GM18508 (cell line): ENCODE results near the gene ARHGEF38.
"Not testable (repeated sequence)": the region's sequence is repeated elsewhere in the genome, so short reads cannot be mapped to it uniquely, and the experiment has no call there.

Source experiments
- ATAC-seq: cut with Tn5 transposase; IDR thresholded peaks from one replicate; pipeline ENCODE4 v1.9.1; 2021; ENCODE audit warnings: moderate number of reproducible peaks; ENCODE audit not compliant: insufficient read depth, unreplicated experiment

ARHGEF38 gene

DNA sequence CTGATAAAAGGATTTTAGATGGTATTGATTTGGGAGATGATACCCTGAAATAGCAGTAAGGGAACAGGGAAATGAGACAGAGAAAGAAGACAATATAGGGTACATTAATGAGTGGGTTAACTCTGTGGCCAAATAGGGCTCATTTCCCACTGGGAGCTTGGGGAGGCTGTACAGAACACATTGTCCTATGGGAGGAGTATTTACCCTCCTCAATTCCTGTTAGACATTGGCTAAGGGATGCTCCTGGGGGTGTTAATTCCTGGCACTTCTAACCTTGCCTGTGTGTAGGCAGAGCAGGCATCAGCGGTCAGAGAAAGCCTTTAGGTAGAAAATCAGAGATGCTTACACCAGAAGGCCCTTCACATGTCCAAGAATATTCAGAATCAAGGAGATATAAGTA lies 49.0 kb downstream of the ARHGEF38 start:
- no peak for ATAC-seq

DNA sequence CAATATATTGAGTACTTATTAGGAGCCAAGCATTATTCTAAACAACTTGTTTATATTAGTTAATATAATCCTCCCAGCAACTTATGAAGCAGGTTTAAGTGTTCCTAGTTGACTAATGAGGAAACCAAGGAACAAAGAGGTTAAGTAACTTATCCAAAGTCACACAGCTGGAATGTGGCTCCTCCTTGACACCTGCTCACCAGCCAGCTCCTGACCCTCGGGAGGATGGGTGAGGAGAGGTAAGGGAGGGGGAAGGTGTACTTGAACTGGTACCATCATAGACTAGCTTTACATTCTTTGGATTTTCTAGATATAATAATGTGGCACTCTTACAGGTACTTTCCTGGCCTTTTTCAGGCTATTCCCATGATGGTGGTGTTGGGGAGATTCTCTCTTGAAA lies 50.7 kb downstream of the ARHGEF38 start:
- ATAC-seq, result no peak

DNA sequence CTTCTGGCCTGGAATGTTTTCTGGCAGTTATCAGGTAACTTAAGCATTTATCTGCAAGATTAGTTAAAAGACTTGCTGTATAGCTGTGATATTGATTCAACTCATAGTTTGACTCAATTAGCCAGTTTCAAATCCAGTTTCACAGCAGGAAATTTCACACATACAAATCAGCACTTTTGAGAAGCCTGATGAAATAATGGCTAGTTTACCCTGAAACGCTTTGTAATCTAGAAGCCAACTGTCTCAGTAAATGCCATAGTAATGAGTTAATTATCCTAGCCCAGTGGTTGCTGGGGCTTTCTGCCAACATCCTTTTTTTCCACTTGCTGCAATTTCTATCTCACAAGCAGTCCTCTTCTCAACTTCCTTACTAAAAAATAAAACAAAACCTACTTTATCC lies 53.1 kb downstream of the ARHGEF38 start:
- ATAC-seq, result no peak

DNA sequence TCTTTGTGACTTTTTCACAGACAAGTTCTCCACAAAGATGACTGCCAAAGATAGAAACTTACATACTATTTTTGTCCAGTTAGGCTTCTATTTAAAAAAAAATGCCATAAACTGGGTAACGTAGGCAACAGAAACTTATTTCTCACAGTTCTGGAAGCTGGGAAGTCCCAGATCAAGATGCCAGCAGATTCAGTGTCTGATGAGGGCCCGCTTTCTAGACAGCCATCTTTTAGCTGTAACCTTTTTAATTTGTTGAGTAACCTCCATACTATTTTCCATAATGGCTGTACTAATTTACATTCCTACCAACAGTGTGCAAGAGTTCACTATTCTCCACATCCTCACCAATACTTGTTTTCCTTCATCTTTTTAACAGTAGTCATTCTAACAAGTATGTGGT lies 55.5 kb downstream of the ARHGEF38 start:
- no peak for ATAC-seq

DNA sequence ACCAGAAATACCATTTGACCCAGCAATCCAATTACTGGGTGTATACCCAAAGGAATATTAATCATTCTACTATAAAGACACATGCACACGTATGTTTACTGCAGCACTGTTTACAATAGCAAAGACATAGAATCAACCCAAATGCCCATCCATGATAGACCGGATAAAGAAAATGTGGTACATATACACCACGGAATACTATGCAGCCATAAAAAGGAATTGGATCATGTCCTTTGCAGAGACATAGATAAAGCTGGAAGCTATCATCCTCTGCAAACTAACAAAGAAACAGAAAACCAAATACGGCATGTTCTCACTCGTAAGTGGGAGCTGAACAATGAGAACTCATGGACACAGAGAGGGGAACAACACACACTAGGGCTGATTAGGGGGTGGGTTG lies 57.4 kb downstream of the ARHGEF38 start:
- ATAC-seq, result not testable (repeated sequence)

DNA sequence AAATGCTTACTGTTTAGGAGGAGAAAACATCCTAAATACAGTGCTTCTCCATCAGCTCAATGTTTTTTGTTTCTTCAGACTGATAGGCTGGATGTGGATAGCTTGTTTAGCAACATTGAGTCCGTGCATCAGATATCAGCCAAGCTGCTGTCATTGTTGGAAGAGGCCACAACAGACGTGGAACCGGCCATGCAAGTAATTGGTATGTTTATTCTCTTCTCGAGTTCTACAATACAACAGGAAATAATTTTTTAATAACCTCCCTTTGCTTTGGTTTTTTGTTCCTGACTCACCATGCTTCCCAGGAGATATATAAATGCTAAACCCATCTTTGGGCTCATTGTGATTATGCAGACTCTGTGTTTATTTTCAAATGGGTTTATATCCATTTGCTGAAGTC lies 60.9 kb downstream of the ARHGEF38 start:
- ATAC-seq, result no peak

DNA sequence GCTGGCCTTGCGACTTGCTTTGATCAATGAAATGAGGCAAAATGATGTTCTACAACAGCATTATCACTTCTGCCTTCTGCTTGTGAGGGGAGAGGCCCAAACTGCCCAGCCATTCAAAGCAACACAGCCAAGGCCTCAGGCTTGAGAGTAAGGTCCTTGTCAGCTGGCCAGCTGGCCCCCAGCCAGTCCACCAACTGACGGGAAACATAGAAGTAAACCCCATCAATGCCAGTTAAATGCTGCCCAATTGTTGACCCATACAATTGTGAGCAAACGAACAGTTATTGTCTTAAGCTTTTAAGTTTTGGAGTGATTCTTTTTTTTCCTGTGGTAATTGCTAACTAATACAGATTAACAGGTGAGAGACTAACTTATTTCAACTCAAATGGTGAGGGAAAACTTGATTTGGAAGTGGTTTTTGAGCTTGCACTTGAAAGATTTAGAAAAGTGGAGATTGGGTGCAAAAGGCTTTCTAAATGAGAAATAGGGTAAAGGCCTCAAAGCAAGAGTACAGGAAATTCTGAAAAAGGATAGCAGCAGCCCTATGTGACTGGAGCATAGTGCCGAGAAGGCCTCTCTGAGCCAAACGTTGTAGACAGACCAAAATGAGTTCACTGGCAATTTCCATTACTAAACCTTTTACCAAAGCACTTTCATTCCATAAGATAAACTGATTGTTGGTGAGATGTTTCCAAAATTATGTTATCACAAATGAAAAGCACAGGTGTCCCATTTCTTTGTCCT lies 66.9 kb downstream of the ARHGEF38 start:
- no peak for ATAC-seq

DNA sequence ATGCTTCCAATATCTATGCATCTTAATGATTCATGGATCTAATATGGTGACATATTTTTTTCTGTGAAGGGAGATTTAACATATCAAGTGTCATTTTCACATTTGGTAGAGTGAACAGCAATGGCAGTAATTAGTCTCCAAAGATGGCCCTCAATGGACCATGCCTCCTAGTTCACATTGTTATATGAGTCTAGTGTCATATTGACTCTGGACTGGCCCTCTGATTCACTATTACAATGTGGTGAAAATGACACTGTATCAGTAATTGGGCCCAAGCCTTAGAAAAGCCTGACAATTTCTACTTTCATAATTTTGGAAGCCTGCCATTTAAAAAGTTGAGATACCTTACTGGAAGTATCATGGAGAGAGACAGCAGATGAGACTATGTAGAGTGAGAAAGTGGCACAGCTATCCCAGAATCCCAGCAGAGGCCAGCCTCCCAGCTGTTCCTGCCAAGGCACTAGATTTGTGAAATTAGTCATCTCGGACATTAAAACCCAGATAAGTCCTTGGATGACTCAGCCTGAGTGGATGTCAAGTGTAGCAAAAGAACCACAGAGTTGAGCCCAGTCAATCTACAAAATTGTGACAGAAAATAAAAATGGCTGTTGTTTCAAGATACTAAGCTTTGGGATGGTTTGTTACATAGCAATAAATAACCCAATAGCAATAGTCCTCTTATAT lies 68.4 kb downstream of the ARHGEF38 start:
- no peak for ATAC-seq

DNA sequence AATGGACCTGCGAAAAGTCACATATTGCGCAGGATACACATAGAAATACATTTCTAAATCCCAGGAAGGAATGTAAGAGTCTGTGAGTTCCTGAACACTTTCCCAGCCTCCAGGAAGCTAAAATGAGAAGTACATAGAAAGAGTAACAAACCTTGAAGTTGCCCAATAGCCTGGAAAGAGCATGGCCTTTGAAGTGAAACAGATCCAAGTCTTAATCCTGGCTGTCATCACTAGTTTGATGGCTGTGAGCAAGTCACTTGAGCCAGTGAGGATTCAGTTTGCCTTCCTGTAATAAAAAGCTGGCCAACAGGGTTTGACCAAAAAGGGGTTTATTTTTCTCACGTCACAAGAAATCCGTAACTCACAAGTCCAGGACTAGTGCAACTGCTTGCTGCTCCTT lies 69.8 kb downstream of the ARHGEF38 start:
- no peak for ATAC-seq

DNA sequence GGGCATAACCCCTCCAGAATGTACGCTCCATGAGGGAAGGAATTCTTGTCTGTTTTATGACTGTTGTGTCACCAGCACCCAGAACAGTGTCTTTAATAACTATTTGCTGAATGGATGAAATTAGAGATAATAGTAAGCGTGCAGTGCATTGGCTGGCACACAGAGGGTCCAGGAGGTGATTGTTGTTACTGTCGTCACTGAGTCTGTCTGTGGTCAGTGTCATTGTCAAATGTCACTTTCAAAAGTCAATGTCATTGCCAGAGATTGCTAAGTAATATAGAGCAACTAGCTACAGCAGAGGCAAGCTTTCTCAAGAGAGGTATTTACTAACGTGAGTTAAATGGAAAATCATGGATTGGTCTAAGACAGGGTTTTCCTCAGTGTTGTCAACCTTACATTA lies 70.7 kb downstream of the ARHGEF38 start:
- no peak for ATAC-seq

DNA sequence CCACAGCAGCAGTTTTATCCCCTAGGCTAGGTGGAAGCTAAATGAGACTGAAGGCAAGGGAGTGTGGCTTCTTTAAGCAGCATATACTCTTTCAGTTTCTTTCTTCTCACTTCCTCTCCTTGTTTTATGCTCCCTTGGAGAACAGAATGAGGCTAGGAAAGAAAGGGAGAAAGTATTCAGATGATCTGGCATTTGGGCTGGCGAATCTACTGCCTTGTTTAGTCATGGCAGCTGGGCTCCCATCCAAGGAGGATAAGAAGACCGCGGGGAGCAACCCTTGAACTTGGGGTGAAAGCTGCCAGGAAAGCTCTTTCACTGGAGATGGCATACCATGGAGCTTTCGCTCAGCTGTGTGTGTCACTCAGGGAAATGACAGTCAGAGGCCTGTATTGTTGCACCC lies 72.1 kb downstream of the ARHGEF38 start:
- peak; percentile 51 for ATAC-seq

DNA sequence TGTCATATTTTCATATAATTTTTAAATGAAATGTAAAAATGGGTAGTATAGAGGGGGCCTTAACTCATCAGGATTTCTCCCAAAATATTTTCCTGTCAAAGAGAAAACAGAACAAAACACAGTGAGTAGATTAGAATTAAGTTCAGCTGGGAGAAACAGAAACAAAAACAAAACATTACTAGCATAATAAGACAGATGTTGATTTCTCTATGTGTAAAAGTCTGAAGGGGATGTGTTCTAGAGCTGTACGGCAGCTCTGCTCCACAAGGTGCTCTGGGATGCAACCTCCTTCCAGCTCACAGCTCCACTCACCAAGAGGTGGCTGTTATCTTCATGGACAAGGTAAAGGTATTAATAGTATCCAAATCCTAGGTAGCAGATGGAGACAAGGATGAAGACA lies 72.8 kb downstream of the ARHGEF38 start:
- ATAC-seq, result no peak

DNA sequence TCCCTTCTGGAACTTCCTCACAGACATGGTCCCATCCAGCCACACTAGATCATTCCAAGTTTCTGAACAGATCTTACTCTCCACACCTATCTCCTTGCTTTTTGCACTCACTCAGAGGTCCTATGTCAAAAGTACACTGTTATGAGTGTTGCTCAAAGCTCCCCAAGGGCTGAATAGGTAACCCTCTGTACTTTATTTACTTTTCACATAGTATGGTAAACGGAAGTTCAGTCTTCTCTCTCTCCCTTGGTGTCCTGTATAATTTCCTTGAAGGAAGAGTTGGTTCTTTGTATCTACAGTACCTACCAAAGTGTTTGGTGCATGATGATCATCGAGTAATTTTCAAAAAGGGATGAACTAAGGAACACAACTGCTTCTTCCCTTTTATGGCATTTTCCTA lies 74.4 kb downstream of the ARHGEF38 start:
- no peak for ATAC-seq

DNA sequence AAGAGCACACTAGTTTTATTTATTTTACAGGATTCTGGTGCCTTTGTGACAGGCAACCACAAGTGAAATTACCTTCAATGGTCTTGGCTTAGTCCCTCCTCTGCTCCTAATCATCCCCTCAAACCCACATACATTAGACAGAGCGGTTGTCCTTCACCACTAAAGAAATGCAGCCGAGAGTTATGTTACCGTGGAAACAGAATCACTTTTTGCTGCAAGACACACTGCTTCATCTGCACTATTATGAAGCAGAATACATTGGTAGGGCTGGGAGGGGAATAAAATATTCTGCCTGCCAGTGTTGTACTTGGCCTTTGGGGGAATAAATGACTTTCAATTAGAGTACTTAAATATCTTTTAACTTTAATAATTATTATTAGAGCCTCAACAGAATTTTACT lies 75.2 kb downstream of the ARHGEF38 start:
- ATAC-seq, result no peak

DNA sequence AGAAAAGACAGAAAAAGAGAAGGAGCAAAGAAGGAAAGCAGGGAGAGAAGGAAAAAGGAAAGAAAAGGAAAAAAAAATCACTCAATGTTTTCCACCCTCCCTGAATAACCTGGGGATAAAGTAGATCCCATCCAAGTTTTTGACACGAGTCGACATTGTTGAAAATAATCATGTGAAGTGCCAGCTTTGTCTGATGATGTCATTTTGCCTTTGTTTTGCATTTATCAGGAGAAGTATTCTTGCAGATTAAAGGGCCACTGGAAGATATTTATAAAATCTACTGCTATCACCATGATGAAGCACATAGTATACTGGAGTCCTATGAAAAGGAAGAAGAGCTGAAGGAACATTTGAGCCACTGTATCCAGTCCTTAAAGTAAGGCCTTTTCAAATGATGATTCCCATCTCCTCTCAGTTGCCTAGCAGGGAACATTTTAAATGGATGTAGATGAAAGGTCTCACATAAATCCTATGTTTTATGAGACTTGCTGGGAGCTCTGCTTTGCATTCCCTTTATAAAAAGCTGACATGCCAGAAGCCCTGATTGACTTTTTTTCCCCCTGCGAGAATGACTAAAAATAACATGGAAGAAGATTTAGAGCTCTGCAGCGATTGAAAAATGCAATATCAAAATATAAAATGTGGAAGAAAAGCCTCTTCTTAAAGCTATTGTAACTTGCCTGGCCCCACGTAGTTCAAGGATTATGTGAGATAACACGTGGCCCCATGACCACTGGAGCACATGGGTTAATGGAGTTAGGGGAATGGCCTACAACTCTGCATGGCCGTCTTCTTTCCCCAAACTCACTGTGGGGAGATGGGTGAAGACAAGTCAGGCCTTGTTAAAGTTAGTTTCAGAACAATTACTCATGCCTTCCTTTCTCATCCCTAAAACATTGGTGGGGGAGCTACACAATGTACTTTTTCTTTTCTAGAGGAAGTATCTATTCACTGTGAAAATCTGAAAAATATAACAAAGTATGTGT lies 78.5 kb downstream of the ARHGEF38 start:
- no peak for ATAC-seq

DNA sequence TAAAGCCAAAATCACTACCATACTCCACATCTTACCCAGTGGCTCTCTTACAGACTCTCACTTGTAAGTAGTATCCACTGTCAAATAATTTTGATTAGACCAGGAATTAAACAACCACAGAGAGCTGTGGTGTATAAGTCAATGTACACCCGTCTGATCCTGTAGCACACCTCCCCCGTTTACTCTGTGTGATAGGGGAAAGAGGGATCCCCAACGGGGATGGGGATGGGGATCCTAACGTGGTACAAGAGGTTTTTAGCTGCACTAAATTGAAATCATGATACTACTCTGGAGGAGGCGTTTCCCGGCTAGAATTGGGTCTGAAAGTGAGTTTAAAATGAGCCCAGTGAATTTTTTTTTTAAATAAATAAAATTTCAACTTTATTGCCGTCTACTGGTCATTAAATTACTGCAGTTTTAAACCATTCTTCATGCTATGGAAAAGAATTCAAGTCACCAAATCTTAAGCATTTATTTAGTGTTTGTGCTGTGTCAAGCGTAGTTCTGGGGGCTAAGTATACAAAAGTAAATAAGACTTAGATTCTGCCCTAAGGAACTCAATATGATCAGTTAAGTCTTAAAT lies 79.5 kb downstream of the ARHGEF38 start:
- no peak for ATAC-seq

DNA sequence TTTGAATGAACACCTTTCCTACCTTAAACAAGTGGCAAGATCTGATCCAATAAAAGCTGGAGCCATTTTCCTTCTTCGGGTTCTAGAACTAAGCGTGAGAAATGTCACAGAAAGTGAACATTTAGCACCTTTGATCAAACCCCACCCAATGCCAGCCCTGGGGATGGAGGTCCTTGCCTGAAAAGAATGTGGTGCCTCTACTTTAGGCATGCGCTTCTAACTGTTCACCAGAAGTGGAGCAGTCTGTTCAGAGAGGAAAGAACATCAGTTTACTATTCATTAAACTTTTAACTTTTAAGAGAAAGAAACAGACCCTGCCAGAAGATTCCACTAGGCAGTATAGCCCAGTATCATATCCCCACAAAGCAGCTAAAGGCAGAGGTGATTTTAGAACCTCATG lies 80.2 kb downstream of the ARHGEF38 start:
- ATAC-seq, result no peak

DNA sequence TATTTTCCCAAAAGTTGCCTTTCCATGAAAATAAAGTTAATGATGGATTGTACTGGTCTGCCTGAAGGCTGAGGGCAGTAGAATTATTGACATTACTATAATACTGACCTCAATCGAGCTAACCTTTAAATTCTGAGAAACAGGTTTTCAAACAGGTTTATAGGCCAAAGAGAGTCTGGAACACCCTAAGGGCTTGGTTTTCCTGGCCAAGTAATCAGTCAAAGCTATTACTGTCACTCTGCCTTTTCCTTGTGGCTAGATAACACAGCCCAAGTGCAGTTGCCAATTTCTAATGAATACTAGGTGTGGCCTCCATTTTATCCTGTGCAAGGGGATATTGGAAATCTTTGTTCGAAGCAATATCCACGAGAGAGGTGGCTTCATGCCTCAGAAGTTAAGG lies 80.8 kb downstream of the ARHGEF38 start:
- no peak for ATAC-seq

DNA sequence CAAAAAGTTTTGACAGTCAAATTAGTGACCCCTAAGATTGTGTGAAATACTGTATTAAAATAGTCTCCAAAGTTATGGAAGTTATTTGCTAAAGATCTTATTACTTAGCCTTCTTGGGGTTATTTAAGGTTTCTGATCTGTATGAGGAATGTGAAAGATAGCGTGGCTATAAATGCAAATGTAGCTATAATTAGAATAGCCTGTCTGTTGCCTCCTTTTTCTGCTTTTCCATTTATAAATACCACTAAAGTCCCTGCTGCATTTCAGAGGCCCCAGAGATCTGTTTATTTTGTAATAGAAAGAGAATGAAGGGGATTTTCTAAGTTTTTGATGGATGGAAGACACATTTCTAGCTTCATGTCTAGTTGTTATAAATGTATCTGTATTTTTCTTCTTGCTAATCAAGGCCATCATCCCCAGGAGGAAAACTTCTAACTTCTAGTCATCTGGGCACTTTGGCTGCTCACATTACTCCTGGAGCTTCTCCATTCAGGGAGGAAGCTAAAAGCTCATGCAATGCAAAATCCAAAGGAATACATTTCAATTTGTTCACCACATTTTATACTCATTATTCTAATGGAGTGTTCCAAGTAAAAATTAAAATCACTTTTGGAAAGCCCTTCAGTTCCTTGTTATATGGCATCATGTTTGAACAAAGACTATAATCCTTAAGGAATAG lies 82.1 kb downstream of the ARHGEF38 start:
- no peak for ATAC-seq
